Measurements from ENCODE around the gene NXPH1.

The NXPH1 gene

DNA sequence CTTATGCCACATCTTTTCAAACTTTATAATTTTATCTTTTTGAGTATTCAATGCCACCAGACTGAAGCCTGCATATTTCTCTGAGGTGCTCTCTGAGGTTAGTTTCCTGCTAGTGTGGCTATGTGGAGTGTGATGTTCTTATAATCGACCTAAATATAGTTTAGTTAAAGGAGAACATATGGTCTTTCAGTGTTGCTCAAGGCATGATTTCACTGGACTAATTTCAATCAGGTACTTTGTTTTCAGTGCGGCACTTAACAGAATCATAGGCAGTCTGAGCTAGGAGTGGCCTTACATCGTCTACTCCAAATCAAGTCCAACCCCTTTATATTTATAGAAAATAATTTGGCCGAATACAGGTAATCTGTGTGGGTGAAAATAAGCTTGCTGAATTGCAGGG lies 134.2 kb downstream of the NXPH1 start:
- DNase-seq (ENCODE audit: insufficient read length, low spot score) (no peak), FAIRE-seq (no peak)
- TF ChIP-seq POLR2A (IDR thresholded peaks at IDR 0.05; ENCODE audit: low read depth, low read length) = no peak

DNA sequence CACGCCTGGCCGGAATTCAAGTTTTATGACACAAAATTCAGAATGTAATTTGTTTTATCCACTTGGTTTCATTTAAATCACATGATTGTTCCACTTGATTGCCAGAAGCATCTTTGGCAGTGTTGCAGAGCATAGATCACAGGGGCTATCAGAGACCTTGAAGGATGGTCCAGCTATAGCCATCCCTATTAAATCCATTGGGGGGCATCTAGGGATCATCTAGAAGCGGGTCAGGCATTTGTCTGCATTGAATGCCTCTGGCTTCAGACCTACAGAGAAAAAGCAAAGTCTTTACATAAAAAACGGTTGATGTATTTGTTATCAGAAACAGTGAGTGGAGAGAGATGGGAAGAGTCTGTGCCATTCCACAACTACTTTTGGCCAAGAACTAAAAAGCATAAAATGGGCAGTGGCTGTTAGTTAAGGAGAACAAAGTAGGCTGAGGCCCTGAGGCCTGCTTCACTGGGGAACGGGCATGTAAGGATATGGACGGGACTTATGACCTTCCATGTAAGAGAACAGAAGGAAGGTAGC lies 146.3 kb downstream of the NXPH1 start:
- DNase-seq (ENCODE audit: insufficient read length, low spot score) (no peak), FAIRE-seq (no peak)
- no peak for TF ChIP-seq POLR2A (IDR thresholded peaks at IDR 0.05; ENCODE audit: low read depth, low read length)

DNA sequence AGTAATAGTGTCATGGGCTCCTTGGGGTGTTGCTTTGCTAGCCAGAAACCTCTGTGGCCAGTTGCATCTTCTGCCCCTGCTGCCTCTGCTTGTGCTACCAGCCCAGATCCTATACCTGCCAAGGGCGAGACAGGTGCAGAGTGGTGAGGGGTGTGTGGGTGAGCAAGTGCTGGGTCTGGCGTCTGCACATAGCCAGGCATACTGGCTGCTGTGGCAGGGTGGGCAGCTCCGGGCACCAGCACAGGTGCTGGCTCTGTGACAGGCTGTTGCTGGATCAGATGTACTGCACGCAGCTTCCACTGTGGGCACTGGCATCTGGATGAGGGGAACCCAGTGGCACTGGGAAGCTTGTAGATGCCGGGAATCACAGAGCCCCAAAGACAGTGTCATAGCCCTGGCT lies 148.4 kb downstream of the NXPH1 start:
- TF ChIP-seq POLR2A (IDR thresholded peaks at IDR 0.05; ENCODE audit: low read depth, low read length) = no peak
- FAIRE-seq (no peak), DNase-seq (ENCODE audit: insufficient read length, low spot score) (no peak)

DNA sequence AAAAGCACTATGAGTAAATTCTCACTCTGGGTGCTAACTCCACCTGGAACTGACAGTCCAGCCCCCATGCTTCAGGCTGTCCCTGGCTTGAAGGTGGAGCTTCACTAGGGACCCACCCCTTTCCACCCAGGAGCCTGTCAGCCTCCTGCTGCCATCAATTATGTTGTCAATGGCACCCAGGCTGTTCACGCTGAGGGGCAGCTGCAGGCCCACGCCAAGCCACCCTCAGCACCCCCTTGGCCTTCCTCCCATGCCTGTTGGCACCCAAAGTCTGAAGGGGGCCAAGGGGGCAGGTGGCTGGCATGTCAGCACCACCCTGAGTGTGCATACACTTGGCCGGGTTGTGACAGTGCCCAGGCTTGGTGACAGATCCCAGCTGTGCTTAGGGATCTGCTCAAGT lies 149.3 kb downstream of the NXPH1 start:
- no peak for TF ChIP-seq POLR2A (IDR thresholded peaks at IDR 0.05; ENCODE audit: low read depth, low read length)
- DNase-seq (ENCODE audit: insufficient read length, low spot score) = no peak
- FAIRE-seq = no peak

DNA sequence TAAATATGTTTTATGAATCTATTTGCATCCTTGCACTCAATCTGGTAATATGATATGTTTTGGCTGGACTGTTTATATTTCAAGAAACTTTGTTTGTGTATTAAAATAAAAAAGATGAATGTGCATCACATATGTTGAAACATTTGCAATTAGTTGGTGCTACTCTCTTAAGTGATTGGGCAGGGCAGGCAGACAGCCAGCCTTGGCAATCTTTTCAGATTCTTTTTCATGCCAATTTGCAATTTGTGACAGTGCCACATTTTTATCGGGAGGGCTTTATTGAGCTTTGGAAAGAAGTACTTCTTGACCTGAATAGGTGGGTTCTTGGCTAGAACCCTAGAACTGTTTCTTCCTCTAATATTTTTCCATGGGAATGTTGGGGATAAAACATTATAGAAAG lies 152.2 kb downstream of the NXPH1 start:
- DNase-seq (ENCODE audit: insufficient read length, low spot score) = no peak
- FAIRE-seq = no peak
- TF ChIP-seq POLR2A (IDR thresholded peaks at IDR 0.05; ENCODE audit: low read depth, low read length) = no peak

DNA sequence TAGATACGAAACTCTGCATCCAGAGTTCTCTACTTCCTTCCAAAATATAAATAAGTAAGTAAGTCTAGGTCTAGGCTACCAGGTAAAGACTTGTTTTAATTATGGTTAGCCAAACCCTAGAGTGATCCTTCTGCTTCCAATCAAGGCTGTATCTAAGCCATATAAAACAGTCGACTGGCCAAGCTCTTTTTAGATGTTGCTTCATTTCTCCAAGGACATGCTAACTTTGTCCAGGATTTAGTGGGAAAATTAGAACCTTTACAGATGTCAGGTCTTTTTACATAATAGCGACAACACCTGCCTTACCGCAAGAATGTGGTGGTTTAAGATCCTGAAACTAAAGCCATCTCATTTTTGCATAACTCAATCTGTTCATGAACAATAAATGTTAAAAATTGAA lies 156.8 kb downstream of the NXPH1 start:
- TF ChIP-seq POLR2A (IDR thresholded peaks at IDR 0.05; ENCODE audit: low read depth, low read length) = no peak
- no peak for FAIRE-seq
- DNase-seq (ENCODE audit: insufficient read length, low spot score) = no peak

DNA sequence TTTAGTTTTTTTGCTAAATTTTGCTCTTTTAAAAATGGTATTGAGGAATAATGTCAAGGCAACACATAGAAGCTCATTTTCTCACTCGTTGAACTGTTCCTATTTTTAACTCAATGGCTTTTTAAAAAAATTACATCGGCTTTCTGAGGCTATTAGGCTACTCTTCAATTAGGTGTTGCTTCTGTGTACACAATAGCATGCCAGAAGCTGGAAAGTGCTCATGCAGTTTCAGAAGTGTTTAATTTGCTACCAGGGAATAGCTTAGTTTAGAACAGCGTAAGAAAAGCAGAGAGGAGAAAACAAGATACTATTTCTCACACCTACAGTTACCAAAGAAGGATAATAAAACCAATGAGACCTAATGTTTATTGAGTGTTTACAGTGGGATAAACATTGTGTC lies 157.4 kb downstream of the NXPH1 start:
- TF ChIP-seq POLR2A (IDR thresholded peaks at IDR 0.05; ENCODE audit: low read depth, low read length) = no peak
- no peak for DNase-seq (ENCODE audit: insufficient read length, low spot score)
- FAIRE-seq = no peak

DNA sequence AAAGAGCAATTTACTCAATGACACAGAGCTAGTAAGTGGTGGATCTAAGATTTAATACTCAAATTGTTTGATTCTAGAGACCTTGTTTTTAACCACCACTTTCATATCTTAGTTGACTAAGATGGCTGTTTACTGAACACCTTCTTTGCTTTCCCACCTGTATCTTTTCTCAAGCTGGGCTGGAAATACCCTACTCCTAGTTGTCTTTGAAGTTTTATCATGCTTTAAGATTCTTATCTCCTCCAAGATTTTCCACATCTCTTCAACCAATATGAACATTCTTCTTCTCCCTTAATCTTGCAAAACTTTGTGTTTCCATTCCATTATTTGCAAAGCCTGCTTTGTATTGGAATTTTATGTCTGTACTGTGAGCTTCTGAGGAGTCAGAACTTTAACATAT lies 157.9 kb downstream of the NXPH1 start:
- no peak for DNase-seq (ENCODE audit: insufficient read length, low spot score)
- peak; percentile 15 for FAIRE-seq
- TF ChIP-seq POLR2A (IDR thresholded peaks at IDR 0.05; ENCODE audit: low read depth, low read length) = no peak

DNA sequence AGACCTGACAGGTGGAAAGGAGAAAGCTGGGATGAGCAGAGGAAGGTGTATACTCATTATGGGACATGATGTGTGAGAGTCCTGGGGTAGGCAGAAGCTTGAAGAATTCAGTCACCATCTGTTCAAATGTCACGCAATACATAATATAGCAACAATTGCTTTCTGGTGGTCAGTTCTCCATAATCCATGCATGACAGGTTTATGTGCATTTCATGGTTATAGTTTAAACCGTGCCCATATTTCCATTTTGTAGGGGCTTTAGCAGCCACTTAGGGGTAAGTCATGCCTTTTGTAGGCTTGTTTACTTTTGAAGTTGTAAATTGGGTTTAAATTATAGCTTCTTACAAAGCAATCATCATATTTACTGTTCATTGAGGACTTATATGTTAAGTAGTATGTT lies 158.8 kb downstream of the NXPH1 start:
- no peak for FAIRE-seq
- no peak for DNase-seq (ENCODE audit: insufficient read length, low spot score)
- TF ChIP-seq POLR2A (IDR thresholded peaks at IDR 0.05; ENCODE audit: low read depth, low read length) = no peak

DNA sequence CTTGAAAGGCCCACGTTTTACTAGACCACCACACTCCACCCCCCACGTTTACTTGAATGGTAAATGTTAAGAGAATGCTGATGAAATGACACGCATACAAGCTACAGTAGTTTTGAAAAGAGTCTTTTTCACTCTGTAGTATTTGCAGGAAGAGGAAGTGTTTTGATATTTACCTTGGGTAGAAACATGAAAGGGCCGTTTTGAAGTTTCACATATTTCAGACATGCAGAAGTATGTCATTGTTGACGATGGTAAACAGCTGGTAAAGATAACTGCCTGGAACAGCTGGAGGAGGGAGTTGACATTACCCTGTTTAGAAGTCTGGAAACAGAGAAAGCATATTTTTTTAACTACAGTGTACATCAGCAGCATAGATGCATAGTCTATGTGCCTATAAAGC lies 160.7 kb downstream of the NXPH1 start:
- FAIRE-seq = peak; percentile 65
- no peak for DNase-seq (ENCODE audit: insufficient read length, low spot score)
- no peak for TF ChIP-seq POLR2A (IDR thresholded peaks at IDR 0.05; ENCODE audit: low read depth, low read length)

DNA sequence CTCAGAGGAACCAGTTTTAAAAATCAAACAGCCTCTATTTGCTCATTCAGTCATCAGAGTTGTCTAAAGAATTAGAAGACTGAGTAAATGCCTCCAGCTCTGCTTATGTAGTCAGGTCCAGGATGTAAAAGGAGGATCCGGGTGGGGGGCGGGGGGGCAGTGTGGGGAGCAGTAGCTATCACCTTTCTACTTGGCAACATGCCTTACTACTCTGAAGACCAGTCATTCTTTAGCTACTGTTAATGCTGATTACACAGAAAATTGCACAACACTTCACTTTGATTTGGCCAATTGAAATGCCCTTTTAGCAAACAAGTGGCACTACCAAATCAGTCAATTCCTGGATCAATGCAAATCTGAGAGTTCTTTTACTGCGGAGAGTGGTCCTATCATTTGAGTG lies 164.2 kb downstream of the NXPH1 start:
- no peak for TF ChIP-seq POLR2A (IDR thresholded peaks at IDR 0.05; ENCODE audit: low read depth, low read length)
- FAIRE-seq = no peak
- no peak for DNase-seq (ENCODE audit: insufficient read length, low spot score)

DNA sequence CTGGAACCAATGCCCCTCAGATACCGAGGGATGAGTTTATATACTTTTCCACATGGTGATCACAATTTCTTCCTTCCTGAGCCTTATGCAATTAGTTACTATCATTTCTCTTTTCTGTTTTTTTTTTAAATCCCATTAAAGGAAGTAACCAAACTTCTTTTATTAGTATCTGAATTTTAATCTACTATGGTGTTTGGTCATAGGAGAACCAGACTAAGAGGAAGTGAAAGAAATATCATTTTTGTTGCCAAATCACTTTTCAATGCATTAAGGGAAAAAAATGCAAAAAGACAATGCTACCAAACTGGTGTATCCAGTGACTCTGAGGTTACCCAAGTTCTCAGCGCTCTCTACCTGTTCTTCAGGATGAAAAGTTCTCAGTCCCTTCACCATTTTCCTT lies 167.7 kb downstream of the NXPH1 start:
- no peak for TF ChIP-seq POLR2A (IDR thresholded peaks at IDR 0.05; ENCODE audit: low read depth, low read length)
- DNase-seq (ENCODE audit: insufficient read length, low spot score) (no peak), FAIRE-seq (no peak)

DNA sequence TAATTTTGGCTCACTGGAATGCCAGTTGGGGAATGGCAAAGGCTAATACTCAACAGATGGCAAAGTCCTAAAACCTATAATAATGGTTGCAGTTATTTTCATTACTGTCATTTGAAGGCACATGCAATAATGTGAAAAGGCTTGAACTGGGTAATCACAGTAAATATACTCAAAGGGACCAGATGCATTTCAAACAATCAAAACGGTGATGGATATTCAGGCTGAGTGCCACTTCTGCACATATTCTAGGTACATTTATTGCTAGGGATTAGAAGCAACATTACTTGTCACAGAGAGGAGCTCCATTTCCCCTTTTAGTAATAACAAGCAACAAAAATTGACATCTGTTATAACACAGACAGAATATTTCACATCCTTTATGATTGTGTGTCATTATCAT lies 171.8 kb downstream of the NXPH1 start:
- FAIRE-seq = no peak
- no peak for DNase-seq (ENCODE audit: insufficient read length, low spot score)
- no peak for TF ChIP-seq POLR2A (IDR thresholded peaks at IDR 0.05; ENCODE audit: low read depth, low read length)

DNA sequence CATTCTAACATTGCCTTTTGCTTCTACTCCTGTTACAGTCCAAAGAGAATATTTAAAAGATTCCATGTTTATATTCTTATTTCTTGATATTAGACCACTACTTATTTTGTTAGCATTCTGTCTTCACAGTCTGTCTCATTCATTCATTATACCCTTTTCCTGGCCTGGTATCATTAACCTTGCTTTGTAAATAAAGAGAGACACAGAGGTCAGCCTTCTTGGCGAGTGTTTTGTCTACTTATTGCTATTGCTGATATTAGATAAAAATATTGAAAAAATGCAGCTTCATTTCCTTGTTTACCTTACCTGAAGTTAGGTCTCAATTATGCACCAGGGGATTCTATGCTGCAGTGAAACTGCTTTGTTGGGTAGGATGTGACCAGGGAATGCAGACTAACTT lies 179.2 kb downstream of the NXPH1 start:
- TF ChIP-seq POLR2A (IDR thresholded peaks at IDR 0.05; ENCODE audit: low read depth, low read length) = no peak
- FAIRE-seq (no peak), DNase-seq (ENCODE audit: insufficient read length, low spot score) (no peak)

DNA sequence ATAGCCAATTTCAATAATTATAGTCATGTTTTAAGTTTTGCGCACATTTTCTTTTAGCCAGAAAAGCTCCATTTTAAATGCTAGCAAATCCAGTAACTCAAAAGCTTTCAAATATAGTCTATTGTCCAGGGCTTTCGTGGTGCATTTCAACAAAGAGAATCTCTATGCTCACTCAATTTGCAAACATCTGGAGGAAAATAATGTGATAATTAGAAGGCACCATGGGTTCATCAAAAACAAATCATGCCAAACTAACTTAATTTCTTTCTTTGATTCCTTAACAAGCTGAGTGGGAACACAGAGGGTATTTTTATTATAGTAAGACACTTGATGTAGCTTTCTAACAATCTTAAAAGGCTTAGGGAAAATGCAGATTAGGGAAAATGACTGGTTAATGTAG lies 179.8 kb downstream of the NXPH1 start:
- TF ChIP-seq POLR2A (IDR thresholded peaks at IDR 0.05; ENCODE audit: low read depth, low read length) = no peak
- FAIRE-seq (no peak), DNase-seq (ENCODE audit: insufficient read length, low spot score) (no peak)

DNA sequence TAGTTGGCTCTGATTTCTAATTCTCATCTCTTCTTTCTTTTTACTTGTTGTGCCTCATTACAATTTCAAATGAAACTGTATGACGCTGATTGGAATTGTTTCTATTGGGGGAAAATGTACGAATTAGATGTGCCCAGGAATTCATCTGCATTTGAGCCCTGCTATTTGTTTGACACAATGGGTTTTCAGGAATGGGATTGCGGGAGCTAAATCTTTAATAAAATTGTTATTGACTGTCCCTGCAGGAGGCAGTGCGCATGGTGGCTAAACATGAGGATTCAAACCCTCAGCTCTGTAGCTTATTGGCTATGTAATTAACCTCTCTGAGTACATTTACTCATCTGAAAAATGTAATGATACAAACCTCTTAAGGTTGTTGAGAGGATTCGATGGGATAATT lies 181.6 kb downstream of the NXPH1 start:
- DNase-seq (ENCODE audit: insufficient read length, low spot score) = no peak
- TF ChIP-seq POLR2A (IDR thresholded peaks at IDR 0.05; ENCODE audit: low read depth, low read length) = no peak
- no peak for FAIRE-seq

Measured in H54 (cell line).